ENCODE data around the gene MGAT4D.

- TF ChIP-seq RAD51 (IDR thresholded peaks at IDR 0.05): no peak
- no peak for TF ChIP-seq CTCF (IDR thresholded peaks at IDR 0.05 in 2 of 3, conservative IDR thresholded peaks at IDR 0.05 in 1 of 3; ENCODE audit: control insufficient read depth in 2 of 3, extremely low read depth in 1 of 3, insufficient read depth in 1 of 3, low read depth in 3 of 3, low read length in 3 of 3)
- no peak for TF ChIP-seq POLR2A (IDR thresholded peaks at IDR 0.05; ENCODE audit: low read depth, low read length)
- TF ChIP-seq SIN3A (IDR thresholded peaks at IDR 0.05; ENCODE audit: low read depth, low read length): no peak
- TF ChIP-seq, protein P1, sequence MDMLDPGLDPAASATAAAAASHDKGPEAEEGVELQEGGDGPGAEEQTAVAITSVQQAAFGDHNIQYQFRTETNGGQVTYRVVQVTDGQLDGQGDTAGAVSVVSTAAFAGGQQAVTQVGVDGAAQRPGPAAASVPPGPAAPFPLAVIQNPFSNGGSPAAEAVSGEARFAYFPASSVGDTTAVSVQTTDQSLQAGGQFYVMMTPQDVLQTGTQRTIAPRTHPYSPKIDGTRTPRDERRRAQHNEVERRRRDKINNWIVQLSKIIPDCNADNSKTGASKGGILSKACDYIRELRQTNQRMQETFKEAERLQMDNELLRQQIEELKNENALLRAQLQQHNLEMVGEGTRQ (IDR thresholded peaks at IDR 0.05; ENCODE audit: borderline replicate concordance, low read depth, low read length): no peak
- TF ChIP-seq CHD1 (IDR thresholded peaks at IDR 0.05; ENCODE audit: low read depth, low read length): no peak
- TF ChIP-seq RCOR1 (conservative IDR thresholded peaks at IDR 0.05; ENCODE audit: low read depth, low read length): no peak
Observed at GRCh38 chr4:140406292-140406691, 91.8 kb downstream of the MGAT4D start.
